ENCODE results near the gene MPZL3.
"Not testable (repeated sequence)": the region's sequence is repeated elsewhere in the genome, so short reads cannot be mapped to it uniquely, and the experiment has no call there.

Gene MPZL3

GRCh38 chr11:118211006-118211405, 41.2 kb downstream of the MPZL3 start:
- no peak for DNase-seq

GRCh38 chr11:118210323-118210722, 41.8 kb downstream of the MPZL3 start:
- DNase-seq = no peak

GRCh38 chr11:118209033-118209432, 43.1 kb downstream of the MPZL3 start:
- DNase-seq = no peak

- peak; percentile 59 for DNase-seq
Measured at GRCh38 chr11:118207079-118207478, 45.1 kb downstream of the MPZL3 start.

GRCh38 chr11:118206391-118207031, 45.7 kb downstream of the MPZL3 start:
- no peak for DNase-seq

GRCh38 chr11:118205606-118206378, 46.4 kb downstream of the MPZL3 start:
- no peak for DNase-seq

GRCh38 chr11:118202599-118203422, 49.4 kb downstream of the MPZL3 start:
- peak; percentile 79 for DNase-seq

GRCh38 chr11:118201966-118202365, 50.2 kb downstream of the MPZL3 start:
- DNase-seq = no peak

- DNase-seq = peak; percentile 72
Measured at GRCh38 chr11:118200901-118201680, 51.1 kb downstream of the MPZL3 start.

GRCh38 chr11:118200497-118200896, 51.7 kb downstream of the MPZL3 start:
- no peak for DNase-seq

- DNase-seq = no peak
Measured at GRCh38 chr11:118199135-118199534, 53.0 kb downstream of the MPZL3 start.

GRCh38 chr11:118198370-118198769, 53.8 kb downstream of the MPZL3 start:
- peak; percentile 85 for DNase-seq

- no peak for DNase-seq
Measured at GRCh38 chr11:118194835-118195627, 57.1 kb downstream of the MPZL3 start.

GRCh38 chr11:118193910-118194566, 58.1 kb downstream of the MPZL3 start:
- no peak for DNase-seq

GRCh38 chr11:118192817-118193216, 59.3 kb downstream of the MPZL3 start:
- DNase-seq = not testable (repeated sequence)

GRCh38 chr11:118190942-118191506, 61.1 kb downstream of the MPZL3 start:
- DNase-seq = not testable (repeated sequence)

- no peak for DNase-seq
Measured at GRCh38 chr11:118186346-118187107, 65.6 kb downstream of the MPZL3 start.

GRCh38 chr11:118184784-118185579, 67.2 kb downstream of the MPZL3 start:
- no peak for DNase-seq

GRCh38 chr11:118183691-118184090, 68.5 kb downstream of the MPZL3 start:
- not testable (repeated sequence) for DNase-seq

Data from activated CD4-positive, alpha-beta T cell treated with anti-CD3 and anti-CD28 coated beads, Interleukin-2, amount 50 U/mL, for 16 hours (primary cell).